Measurements from ENCODE around the gene ARHGEF19.
A peak's percentile ranks its signal among the peaks of the same experiment; 100 is the strongest.
"Not testable (repeated sequence)": the region's sequence is repeated elsewhere in the genome, so short reads cannot be mapped to it uniquely, and the experiment has no call there.

ARHGEF19 gene

GRCh38 chr1:16204634-16205333 is 7.7 kb downstream of the ARHGEF19 start:
- DNase-seq (ENCODE audit: low read depth), result no peak

- DNase-seq (ENCODE audit: low read depth), result no peak
Measured at GRCh38 chr1:16204216-16204615, 8.2 kb downstream of the ARHGEF19 start.

- DNase-seq (ENCODE audit: low read depth), result no peak
Measured at GRCh38 chr1:16203550-16203949, 8.9 kb downstream of the ARHGEF19 start.

- no peak for DNase-seq (ENCODE audit: low read depth)
Measured at GRCh38 chr1:16202281-16203210, 9.9 kb downstream of the ARHGEF19 start.

- DNase-seq (ENCODE audit: low read depth), result no peak
Measured at GRCh38 chr1:16199700-16200099, 12.8 kb downstream of the ARHGEF19 start.

- DNase-seq (ENCODE audit: low read depth), result no peak
Measured at GRCh38 chr1:16199157-16199501, 13.3 kb downstream of the ARHGEF19 start.

- DNase-seq (ENCODE audit: low read depth), result no peak
Measured at GRCh38 chr1:16198444-16199156, 13.9 kb downstream of the ARHGEF19 start.

- no peak for DNase-seq (ENCODE audit: low read depth)
Measured at GRCh38 chr1:16196874-16197273, 15.6 kb downstream of the ARHGEF19 start.

- DNase-seq (ENCODE audit: low read depth), result not testable (repeated sequence)
Measured at GRCh38 chr1:16196139-16196538, 16.3 kb downstream of the ARHGEF19 start.

- DNase-seq (ENCODE audit: low read depth), result no peak
Measured at GRCh38 chr1:16195518-16195905, 16.9 kb downstream of the ARHGEF19 start.

- no peak for DNase-seq (ENCODE audit: low read depth)
Measured at GRCh38 chr1:16191916-16192546, 20.4 kb downstream of the ARHGEF19 start.

- DNase-seq (ENCODE audit: low read depth), result no peak
Measured at GRCh38 chr1:16191309-16191708, 21.1 kb downstream of the ARHGEF19 start.

GRCh38 chr1:16189921-16190621 is 22.4 kb downstream of the ARHGEF19 start:
- no peak for DNase-seq (ENCODE audit: low read depth)

- DNase-seq (ENCODE audit: low read depth), result no peak
Measured at GRCh38 chr1:16189003-16189402, 23.4 kb downstream of the ARHGEF19 start.

- peak; percentile 67 for DNase-seq (ENCODE audit: low read depth)
Measured at GRCh38 chr1:16187748-16188401, 24.6 kb downstream of the ARHGEF19 start.

GRCh38 chr1:16186655-16187235 is 25.7 kb downstream of the ARHGEF19 start:
- DNase-seq (ENCODE audit: low read depth), result no peak

- DNase-seq (ENCODE audit: low read depth), result no peak
Measured at GRCh38 chr1:16184557-16185303, 27.7 kb downstream of the ARHGEF19 start.

GRCh38 chr1:16183765-16184556 is 28.5 kb downstream of the ARHGEF19 start:
- no peak for DNase-seq (ENCODE audit: low read depth)

GRCh38 chr1:16183179-16183578 is 29.3 kb downstream of the ARHGEF19 start:
- DNase-seq (ENCODE audit: low read depth), result no peak
